PFSK-1 (cell line): ENCODE measurements around the gene LAMB2.

Experiments
- FOXP2 ChIP-seq: optimal IDR thresholded peaks from 2 replicates; pipeline ENCODE3; 2011; ENCODE audit warnings: borderline replicate concordance, control low read depth, inconsistent platforms; ENCODE audit not compliant: insufficient read depth; ENCODE audit errors: extremely low read length, extremely low read depth
- POLR2AphosphoS5 ChIP-seq: IDR thresholded peaks from 2 replicates; pipeline ENCODE4 v1.6.1; 2012; ENCODE audit warnings: low read depth, mild to moderate bottlenecking, control low read depth, low read length, moderate library complexity
- SIN3A ChIP-seq: IDR thresholded peaks from 2 replicates; pipeline ENCODE4 v1.6.1; 2012; ENCODE audit warnings: mild to moderate bottlenecking, low read length, moderate library complexity, borderline replicate concordance; ENCODE audit not compliant: insufficient read depth
- TAF1 ChIP-seq: IDR thresholded peaks from 2 replicates; pipeline ENCODE4 v1.6.1; 2012; ENCODE audit warnings: low read length, control low read depth, borderline replicate concordance; ENCODE audit not compliant: insufficient read depth
- TF ChIP-seq, protein P1 (sequence below), 2 experiments: IDR thresholded peaks; 2 replicates each; pipeline versions ENCODE4 v1.6.1 to v1.8.0; 2011 to 2012; ENCODE audit warnings: low read depth in 2 of 2, low read length in 2 of 2, control low read depth in 1 of 2, inconsistent platforms in 1 of 2, mild to moderate bottlenecking in 1 of 2, moderate library complexity in 1 of 2; ENCODE audit not compliant: insufficient read depth in 1 of 2

LAMB2 gene

DNA sequence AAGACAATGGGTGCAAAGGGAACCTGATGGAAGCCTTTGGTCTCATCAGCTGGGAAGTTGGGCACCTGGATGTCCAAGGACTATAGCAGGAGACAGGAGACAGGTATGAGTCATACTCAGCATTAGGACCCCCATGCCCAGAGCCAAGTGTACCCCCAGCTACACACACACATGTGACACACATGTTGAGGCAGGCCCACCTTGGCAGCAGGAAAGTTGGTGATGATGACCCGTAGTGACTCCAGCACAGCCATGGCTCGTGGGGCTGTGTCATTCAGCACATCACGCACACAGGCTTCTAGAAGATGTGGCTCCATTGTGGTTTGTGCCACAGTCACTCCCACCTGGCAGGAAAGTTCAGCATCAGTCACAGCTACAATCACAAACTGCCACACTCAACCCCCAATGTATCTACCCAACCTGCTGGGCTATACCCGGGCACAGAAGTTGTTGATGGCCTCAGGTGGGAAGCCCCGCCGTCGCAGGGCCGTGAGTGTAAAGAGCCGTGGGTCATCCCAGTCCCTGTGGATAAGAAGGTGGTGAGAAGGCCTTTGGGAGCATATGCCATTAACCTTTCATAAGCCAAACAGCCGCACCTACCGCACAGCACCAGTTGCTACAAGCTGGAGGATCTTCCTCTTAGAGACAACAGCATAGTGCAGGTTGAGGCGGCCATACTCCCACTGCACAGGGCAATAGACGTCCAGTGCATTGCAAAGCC, 33.8 kb downstream of the LAMB2 start:
- TF ChIP-seq FOXP2 (no peak), TAF1 (no peak), SIN3A (no peak), POLR2AphosphoS5 (no peak)
- TF ChIP-seq, protein P1, sequence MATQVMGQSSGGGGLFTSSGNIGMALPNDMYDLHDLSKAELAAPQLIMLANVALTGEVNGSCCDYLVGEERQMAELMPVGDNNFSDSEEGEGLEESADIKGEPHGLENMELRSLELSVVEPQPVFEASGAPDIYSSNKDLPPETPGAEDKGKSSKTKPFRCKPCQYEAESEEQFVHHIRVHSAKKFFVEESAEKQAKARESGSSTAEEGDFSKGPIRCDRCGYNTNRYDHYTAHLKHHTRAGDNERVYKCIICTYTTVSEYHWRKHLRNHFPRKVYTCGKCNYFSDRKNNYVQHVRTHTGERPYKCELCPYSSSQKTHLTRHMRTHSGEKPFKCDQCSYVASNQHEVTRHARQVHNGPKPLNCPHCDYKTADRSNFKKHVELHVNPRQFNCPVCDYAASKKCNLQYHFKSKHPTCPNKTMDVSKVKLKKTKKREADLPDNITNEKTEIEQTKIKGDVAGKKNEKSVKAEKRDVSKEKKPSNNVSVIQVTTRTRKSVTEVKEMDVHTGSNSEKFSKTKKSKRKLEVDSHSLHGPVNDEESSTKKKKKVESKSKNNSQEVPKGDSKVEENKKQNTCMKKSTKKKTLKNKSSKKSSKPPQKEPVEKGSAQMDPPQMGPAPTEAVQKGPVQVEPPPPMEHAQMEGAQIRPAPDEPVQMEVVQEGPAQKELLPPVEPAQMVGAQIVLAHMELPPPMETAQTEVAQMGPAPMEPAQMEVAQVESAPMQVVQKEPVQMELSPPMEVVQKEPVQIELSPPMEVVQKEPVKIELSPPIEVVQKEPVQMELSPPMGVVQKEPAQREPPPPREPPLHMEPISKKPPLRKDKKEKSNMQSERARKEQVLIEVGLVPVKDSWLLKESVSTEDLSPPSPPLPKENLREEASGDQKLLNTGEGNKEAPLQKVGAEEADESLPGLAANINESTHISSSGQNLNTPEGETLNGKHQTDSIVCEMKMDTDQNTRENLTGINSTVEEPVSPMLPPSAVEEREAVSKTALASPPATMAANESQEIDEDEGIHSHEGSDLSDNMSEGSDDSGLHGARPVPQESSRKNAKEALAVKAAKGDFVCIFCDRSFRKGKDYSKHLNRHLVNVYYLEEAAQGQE (IDR thresholded peaks at IDR 0.05; ENCODE audit: insufficient read depth in 1 of 2, low read depth in 2 of 2, low read length in 2 of 2), result no peak

DNA sequence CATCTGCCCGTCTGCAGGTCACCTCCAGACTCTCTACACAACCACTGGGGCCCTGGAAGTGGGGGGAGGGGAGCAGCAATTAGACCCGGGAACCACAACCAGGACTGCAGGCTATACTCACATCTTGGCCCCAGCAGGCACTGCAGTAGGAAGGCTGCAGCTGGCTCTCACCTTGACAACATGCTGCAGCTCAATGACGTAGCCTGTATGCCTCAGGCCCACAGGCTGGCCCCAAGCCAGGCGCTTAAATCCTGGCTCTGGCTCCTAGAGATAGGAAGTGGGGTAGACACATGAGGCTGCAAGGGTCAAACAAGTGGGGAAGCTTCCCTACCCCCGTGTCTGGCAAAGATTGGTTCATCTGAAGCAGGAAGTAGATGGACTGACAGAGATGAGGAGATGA, 34.4 kb downstream of the LAMB2 start:
- no peak for TF ChIP-seq SIN3A
- TF ChIP-seq, protein P1 (IDR thresholded peaks at IDR 0.05; ENCODE audit: insufficient read depth in 1 of 2, low read depth in 2 of 2, low read length in 2 of 2), result no peak
- no peak for TF ChIP-seq TAF1
- TF ChIP-seq POLR2AphosphoS5, result no peak
- TF ChIP-seq FOXP2, result no peak

DNA sequence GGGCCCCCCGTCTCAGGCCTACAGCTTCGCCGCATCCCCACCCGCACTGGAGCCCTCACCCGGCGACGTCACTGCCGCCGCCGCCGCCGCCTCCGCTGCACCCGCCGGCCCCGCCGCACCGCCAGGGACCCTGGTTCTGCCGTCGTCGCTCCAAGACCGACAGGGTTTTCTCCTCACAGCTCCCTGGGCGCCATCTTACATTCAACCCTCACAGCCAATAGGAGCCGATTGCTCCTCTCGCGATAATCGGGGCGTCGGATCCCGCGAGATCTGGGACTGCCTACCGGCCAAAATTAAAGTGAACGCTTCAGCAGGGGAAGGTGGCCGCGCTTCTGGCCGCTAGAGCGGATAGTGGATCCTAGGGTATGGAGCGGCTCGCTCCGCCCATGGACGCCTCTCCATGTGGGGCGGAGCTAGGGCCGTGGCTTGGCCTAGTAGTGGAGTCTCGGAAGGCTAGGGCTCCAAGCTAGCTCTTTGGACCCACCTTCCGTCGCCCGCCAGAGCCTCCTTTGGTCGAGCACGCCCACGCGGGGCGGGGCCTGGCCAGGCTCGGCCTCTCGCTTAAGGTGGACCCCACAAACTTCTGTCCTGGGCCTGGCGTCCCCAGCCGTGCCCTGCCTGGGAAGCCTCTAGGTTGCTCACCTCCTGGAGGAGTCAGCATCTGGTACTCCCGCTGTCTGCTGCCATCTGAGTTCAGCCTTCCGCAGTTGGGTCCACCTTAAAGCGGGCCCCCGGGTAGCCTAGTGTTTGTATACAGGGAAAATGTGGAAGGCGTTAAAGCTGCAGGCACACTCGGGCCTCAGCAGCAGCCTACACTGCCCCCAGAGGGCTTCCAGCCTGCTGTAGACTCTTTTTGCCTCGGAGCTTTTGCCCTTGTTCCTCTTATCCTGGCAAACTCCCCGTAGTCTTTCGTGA, 38.7 kb downstream of the LAMB2 start, which contains the start of gene QRICH1:
TSS of gene QRICH1 (minus strand) at position 219 of the 915 bp plus-strand sequence. CDS start 17,054 bp downstream, outside the sequence.
- no peak for TF ChIP-seq FOXP2
- TF ChIP-seq SIN3A, result peak; percentile 95
- TF ChIP-seq TAF1, result peak; percentile 87; the same call in 1 of the 2 replicates
- TF ChIP-seq, protein P1 (IDR thresholded peaks at IDR 0.05; ENCODE audit: insufficient read depth in 1 of 2, low read depth in 2 of 2, low read length in 2 of 2), result peak in 1 of 2 experiments; percentile 58; a peak in 1 of 4 replicates
- TF ChIP-seq POLR2AphosphoS5, result no peak; the same call in 1 of the 2 replicates

DNA sequence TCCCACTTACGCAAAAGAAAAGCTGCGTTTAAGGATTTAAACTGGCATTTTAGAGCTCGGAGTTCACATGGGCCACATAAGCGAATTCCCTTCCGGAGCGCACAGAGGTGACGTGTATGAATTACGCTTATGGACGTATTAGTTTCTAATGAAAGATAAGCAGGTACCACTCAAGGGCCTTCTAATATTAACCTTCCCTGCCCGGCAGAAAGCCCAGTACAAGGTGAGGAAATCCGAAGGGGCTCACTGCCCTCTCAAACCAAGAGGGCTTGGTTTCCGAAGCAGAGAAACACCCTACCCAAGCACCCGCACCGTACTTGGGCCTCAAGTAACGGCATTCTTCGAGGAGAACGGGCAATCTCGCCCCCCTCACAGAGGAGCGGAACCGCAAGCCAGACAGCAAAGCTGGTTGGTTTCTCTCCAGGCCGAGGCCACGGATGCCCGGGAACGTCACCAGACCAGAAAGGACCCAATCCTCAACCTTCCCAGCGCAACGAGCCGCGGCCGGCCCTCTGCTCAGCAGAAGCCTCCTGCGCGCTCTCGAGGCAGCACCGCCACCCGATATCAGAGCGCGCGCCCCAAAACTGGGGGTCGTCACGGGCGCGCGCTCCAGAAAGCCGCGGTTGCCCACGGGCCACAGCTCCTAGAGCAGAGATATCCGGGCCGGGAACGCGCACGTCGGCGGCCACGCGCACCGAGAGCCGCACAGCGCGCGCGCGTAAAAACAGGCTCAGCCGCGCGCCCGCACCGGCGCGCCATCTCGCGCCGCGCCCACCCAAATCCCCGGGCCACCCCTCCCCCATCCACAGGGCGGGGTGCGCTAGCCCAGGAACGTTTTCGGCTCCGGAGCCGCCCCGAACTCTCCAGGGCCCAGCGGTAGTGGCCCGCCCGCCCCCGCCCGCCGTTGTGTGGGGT, 39.7 kb downstream of the LAMB2 start:
- TF ChIP-seq TAF1, result no peak
- TF ChIP-seq SIN3A, result no peak
- no peak for TF ChIP-seq FOXP2
- TF ChIP-seq, protein P1 (IDR thresholded peaks at IDR 0.05; ENCODE audit: insufficient read depth in 1 of 2, low read depth in 2 of 2, low read length in 2 of 2), result no peak
- no peak; the same call in 1 of the 2 replicates for TF ChIP-seq POLR2AphosphoS5
